ENCODE data around the gene SLC9A4.

The SLC9A4 gene, protein sequence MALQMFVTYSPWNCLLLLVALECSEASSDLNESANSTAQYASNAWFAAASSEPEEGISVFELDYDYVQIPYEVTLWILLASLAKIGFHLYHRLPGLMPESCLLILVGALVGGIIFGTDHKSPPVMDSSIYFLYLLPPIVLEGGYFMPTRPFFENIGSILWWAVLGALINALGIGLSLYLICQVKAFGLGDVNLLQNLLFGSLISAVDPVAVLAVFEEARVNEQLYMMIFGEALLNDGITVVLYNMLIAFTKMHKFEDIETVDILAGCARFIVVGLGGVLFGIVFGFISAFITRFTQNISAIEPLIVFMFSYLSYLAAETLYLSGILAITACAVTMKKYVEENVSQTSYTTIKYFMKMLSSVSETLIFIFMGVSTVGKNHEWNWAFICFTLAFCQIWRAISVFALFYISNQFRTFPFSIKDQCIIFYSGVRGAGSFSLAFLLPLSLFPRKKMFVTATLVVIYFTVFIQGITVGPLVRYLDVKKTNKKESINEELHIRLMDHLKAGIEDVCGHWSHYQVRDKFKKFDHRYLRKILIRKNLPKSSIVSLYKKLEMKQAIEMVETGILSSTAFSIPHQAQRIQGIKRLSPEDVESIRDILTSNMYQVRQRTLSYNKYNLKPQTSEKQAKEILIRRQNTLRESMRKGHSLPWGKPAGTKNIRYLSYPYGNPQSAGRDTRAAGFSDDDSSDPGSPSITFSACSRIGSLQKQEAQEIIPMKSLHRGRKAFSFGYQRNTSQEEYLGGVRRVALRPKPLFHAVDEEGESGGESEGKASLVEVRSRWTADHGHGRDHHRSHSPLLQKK

DNA sequence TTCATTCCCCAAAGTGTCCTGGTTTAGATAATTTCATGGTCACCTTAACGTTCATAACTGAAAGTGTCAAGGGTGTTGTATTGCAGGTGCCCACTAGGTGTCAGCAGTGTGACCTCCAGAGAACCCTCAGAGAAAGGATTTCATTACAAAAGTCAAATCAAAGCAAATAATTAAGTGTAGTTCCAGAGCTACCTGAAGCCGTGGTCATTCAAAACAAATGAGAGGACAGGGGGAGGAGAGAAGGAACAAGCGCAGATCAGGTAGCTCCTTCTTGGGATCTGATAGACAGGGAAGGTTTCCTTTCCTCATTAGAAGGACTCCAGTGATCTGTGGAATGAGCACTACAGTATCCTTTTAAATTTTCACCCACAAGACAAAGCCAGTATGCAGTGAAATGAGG lies at the start of gene SLC9A4:
TSS of gene SLC9A4 (plus strand) at position 207 of the 400 bp plus-strand sequence. CDS start 534 bp downstream, outside the sequence.
- peak; percentile 64 to 73 for DNase-seq

DNA sequence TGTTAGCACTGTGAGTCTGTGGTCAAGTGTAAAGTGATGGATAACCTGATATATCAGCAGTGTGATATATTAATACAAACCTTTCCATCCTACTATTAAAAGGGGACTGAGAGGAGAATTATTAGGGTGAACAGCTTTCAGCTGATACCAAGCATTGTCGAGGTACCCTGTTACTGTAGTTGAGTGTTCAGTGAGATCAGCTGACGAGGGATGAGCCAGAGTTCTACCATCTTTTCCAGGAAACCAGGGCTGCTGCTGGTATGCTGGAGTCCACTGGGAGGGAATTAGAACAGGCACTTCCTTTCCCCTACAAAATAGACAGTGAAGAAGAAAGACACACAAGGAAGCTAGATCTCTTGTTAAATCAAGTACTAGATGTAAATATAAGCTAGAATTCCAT lies 49.7 kb upstream of the SLC9A4 start:
- no peak for DNase-seq

DNA sequence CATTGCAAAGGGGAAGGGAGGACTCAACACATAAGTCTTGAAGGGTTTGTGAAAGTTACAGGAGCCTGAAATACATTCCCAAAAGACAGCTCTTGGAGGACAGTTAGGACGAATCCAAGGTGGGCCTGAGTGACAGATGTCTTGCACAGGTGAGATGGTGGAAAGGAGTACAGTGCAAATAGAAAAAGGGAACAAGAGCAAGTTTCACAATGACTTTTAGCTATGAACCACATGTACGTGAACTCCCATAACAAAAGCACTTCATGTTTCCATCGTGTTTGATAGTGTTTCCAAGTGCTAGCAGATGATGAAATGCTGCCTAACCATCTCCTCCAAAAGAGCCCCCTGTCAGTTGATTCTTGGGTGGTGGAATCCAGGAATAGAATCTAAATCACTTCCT lies 48.3 kb upstream of the SLC9A4 start:
- no peak for DNase-seq

DNA sequence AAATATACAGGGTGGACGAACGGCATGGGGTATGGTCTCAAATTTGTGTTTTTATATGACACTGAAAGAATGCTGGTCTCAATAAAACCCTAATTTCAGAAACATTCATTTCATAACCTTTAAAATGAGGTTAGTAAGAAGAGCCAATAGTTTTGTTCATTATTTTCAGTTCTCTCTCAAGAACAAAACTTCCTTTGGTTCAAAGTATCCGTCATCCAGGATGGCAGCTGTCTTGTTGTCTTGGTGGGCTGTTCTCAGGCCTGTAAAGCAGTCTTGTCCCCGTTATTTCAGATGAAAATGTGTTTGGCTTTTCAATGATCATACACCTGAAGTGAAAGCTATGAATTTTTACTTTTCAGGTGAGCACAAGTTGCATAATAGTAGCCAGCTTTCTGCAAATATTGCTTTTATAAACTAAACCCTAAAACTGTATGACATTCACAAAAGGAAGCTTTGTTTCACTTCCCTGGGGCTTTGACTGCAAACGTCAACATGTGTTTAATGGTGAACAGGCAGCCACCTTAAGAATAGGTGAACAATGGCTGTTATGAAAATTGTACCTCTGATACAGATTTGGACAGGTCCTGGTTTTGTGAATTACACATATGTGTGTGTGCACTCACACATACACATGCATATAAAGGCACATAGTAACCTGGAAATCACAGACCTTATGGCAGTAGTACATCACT lies 47.4 kb upstream of the SLC9A4 start:
- no peak for DNase-seq

DNA sequence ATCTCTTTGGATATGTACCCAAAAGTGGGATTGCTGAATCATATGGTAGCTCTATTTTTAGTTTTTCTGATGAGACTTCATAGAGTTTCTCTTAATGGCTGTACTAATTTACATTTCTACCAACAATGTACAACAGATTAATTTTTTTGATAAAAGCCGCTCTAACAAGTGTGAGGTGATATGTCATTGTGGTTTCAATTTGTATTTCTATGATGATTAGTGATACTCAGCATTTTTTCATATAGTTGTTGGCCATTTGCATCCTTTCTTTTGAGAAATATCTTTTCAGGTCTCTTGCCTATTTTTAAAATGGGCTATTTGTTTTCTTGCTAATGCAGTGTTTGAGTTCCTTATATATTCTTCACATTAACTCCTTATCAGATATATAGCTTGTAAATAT lies 45.8 kb upstream of the SLC9A4 start:
- no peak for DNase-seq

DNA sequence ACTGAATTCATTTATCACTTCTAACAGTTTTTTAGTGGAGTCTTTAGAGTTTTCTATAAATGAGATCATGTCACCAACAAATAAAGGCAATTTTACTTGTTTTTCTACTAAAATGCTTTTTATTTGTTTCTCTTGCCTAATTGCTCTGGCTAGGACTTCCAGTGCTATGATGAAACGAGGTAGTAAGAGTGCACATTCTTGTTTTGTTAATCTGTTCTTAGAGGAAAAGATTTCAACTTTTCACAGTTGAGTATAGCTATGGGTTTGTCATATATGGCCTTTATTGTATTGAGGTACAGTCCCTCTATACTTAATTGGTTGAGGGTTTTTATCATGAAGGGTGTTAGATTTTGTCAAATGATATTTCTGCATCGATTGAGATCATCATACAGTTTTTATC lies 44.5 kb upstream of the SLC9A4 start:
- DNase-seq = no peak

DNA sequence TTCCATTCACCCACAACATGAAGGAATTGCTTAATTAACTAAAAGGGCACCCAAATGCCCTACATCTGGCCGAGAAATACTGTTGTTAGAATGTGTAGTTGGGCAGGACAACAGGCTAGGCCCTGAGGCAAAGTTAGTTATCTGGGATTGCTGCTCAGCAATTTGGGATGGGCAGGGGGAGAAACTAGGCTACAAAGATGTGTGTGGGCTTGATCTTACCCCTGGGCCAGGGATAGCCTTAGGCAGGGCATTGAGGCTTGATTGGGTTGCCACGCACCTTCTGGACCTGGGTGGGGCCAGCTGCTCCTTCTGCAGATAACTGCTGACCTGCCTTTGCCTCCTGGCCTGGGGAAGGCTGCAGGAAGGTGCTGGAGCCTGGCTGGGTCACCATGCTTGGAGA lies 40.6 kb upstream of the SLC9A4 start:
- no peak for DNase-seq

DNA sequence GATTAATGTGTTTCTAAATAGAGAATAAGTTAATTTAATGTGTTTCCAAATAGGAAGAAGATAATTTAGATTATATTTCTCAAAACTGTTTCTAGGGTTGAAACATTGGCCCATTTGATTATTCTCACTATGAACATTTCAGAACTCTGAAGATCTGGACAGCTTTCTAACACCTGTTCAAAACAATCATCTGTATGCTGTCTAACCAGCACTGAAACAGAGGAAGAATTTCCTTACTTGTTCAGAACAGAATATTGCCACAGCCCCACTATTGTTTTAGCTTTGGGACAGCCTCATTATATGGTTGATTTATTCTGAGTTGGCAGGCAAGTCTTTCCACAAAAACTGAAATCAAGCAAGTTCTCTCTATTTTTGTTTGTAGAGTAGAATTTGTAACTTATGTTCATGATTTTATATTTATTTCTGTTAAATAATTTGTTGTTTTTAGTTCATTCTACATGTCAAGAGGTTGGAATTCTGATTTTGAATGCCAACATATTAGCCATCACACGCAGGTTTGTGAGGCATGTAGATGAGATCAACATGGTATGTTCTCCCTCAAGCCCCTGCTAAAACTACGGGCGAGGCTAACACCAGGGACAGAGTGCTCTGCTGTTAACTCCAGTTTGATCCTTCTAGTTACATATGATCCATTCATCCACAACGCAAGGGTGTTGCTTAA lies 38.9 kb upstream of the SLC9A4 start:
- no peak for DNase-seq

DNA sequence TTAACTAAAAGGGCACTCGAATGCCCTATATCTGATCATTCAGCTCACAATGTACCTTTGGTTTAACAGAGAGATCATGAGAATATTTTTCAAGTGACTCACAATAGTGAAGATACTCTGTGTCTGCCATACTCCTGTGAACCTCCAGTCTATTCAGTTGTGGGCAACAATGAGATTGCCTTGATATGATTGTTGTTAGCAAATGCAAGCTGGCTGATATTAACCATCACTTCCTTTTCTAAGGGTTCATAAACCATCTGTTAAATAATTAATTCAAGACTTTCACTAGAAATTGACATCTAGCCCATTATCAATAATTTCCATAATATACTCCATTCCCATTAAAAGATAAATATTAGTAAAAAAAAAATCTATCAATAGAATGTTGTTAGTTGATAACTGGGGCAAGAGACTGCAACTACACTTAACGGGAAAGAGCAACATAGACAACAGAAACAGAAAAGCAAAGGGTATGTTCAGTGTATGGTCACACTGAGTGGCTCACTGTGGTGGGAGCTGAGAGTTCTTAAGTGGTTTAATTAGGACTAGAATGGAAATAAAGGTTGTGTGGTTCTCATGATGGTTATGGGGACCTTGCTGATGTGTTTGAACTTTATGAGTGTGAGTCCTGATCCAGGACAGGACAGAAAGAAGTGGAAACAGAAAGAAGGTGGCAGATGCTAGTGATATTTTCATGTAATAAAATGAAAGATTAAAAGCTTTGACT lies 38.2 kb upstream of the SLC9A4 start:
- DNase-seq = no peak

DNA sequence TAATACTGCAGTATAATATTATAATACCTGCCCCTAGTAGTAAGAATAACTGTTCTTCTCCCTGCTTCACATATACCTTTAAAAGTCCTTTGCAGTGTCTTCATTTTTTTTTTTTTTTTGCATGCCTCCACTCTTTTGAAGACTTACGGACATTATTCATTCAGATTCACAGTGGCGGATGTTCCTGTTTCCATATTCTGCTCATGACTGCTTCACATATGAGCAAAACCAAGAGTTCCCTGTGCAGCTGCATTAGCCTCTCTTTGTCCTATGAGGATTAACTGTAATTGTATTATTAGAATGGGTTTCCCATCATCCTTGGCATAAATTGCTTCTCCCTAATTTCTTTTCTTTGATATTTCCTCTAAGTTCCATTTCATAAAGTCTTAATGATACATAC lies 37.3 kb upstream of the SLC9A4 start:
- no peak for DNase-seq

DNA sequence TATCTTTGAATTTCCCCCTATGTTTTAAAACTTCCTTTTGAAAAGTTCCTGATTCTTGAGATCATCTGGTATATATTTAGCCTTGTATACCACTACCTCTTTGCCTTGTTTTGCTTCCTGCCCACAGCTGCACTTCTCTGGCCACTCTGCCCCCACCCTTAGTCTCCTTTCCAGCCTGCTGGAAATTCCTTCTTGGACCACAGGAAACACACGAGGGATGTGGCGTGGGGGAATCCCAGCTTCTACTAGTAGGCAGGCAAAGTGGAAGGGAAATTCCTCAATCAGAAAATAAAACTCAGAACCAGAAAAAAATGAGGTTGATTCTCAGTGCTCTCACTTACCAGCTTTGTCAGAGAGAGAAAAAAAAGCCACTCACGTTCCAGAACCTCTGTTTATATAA lies 36.7 kb upstream of the SLC9A4 start:
- peak; percentile 42 to 63 for DNase-seq

DNA sequence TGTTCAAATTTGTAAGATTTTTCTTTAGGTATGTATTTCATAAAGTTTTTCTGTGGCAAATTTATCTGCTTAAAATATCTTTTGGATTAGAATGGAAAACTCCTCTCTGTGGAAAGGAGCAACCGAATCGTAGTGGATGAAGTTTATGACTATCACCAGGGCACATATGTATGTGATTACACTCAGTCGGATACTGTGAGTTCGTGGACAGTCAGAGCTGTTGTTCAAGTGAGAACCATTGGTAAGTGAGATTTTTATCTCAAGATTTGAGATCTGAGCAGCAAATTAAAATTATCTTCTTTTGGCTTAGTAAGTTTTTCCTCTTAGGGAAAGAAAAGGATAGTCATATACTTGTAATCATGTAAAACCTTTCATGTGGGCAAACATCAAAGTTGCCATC lies 35.9 kb upstream of the SLC9A4 start:
- no peak for DNase-seq

DNA sequence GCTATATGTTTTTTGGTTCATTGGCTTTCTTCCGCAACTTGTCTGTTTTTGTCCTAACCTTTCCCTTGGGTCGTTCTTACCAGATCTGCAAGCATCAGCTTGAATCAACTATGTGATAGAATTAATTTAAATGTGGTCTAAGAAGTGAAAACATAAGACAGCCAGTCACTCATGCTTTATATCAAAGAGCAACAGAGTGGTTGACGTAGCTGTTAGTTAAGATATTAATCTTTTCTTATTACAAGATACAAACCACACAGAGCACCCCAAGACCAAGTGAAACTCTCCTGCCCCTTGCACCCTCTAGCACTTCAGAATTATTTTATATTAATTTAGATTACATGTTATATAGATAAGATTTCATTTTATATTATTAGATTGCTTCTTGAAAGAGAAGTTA lies 34.9 kb upstream of the SLC9A4 start:
- no peak for DNase-seq

DNA sequence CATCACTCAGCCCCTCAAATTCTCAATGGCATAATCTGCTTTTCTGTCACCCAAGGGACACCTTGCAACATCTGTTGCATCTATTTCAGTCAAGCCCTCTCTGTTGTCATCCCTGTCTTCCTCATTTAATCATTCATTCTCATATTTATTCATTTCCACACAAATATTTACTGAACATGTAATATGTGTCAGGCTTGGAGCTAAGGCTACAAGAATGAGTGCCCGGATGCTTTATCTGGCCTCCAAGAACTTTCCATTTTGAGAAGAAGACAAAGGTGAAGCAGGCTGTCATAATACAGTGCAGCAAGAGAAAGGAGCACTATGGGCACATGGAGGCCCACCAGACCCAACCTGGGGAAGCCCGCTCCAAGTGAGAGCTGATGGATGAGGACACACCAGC lies 34.4 kb upstream of the SLC9A4 start:
- no peak for DNase-seq

DNA sequence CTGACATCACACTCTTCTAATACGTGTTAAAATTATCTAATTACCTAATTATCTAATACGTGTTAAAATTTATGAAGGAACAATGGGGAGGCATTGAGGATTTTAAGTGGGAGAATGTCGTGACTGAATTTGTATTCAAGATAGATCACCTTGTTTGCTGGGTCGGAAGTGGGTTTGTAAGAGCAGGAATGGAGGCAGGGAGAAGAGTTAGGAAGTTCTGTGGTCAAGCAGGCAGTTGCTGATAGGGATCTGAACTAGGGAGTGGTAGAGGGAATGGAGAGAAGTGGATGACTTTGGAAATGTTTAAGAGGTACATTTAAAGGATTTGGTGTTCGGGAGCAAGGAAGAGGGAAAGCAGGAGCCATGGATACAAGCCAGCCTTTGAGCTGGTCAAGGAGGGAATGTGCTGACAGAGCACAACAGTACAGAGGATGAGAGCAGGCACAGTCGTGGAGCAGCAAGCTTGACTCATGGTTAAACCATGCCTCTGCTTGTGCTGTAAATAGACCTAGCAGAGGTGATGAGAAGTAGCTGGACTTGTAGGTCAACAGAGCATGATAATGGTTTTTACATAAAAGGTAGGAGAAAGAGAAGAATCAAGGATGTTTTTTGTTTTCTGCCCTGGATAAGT lies 33.8 kb upstream of the SLC9A4 start:
- DNase-seq = no peak

DNA sequence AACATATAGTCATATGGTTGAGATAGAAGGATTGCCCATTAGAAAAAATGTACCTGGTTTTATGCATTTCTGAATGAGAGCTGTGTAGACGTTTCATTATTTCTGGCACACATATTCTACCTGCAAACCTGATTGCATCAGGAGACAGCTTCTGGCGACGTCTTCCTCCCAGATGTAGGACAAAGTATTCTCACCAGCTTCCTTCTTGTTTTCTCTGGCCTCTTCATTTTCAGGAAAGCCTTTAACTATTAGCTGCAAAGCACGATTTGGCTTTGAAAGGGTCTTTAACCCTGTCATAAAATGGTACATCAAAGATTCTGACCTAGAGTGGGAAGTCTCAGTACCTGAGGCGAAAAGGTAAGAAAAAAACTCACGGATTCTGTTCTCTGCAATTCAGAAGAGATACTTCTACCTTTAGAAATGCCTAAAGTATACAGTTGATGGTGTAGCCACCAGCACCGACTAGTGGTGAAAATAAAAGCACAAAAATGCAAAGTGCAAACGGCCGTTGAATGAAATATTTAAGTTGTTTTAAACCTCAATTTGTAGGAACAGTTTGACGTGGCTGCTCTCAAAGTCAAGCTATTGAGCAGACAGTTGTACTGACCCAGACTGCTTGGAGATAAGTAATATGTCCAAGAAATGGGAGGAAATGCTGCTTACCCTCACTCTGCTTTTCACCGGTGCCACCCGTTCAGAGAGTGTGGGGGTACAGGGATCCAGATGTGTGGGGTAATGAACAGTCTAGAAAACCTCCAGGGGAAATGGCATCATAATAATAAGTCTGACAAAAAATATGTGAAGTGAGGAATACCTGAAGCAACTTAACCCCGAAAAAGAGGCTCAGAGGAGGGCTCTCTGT lies 29.8 kb upstream of the SLC9A4 start:
- DNase-seq = peak; percentile 42 to 57

DNA sequence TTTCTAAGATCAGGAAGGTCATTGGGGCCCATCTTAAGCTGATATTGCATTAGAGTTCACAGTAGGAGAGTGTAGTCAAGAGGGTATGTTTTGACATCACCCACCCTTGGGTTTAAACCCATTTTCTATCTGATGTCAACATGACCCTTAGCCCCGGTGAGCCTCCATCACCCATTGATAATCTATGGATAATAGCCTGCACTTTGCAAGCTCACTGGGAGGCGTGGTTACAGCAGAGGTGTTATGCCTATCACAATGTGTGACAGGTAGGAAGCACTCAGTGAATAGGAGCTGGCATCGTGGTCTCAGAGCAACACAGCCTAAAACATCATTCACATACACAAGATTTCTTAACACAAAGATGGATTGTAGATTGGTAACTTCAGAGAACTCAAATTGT lies 28.8 kb upstream of the SLC9A4 start:
- no peak for DNase-seq

DNA sequence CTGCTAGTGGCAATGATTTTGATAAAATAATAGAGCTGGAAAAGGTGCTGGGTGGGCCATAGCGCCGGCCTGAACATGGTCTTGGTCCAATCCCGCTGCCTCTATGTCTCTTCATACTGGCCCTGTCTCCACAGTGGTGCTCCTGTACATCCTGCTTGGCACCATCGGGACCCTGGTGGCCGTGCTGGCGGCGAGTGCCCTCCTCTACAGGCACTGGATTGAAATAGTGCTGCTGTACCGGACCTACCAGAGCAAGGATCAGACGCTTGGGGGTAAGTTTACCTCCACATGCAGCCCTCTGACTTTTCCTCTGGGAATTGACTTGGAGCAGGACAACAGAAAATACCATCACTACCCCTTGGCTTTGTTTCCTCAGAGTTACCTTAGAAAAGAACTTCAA lies 26.1 kb upstream of the SLC9A4 start:
- DNase-seq = no peak

DNA sequence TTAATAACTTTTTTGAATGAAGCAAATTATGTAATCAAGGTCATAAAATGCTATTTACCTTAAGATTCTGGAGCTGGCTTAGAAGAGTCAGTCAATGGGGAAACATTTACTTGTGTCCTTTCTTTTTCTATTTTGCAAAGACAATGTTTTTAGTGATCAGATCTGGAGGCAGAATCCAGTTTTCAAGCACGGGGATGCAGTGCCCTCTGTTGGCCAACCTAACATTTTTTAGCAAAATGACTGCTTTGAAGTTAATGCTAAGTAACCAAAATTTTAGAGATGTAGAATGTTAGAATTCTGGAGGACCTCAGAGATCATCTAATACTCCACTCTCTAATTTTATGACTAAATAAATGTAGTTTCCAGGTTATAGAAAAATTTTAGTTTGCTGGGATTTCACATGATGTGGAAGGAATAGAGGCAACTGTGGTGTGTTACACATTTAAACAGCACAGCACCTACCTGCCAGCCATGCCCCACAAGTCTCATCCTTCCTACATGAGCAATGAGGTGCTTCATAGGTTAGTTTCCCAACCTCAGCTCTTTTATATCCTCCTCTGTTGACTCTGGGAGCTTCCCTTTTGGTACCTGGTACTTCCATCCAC lies 23.6 kb upstream of the SLC9A4 start:
- DNase-seq = peak; percentile 75 to 81

DNA sequence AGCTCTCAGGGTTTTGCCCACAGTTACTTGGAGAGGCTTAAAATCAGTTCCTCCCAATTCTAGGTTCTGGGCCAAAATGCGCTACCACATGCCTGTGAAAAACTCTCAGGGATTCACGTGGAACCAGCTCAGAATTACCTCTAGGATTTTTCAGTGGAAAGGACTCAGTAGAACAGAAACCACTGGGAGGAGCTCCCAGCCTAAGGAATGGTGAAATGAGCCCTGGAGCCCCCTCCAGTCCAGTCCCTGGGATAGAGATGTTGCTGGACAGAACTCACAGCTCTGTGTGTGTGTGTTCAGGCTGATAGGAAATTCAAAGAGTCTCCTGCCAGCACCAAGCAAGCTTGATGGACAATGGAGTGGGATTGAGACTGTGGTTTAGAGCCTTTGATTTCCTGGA lies 21.1 kb upstream of the SLC9A4 start:
- no peak for DNase-seq

Data from activated CD4-positive, alpha-beta T cell treated with anti-CD3 and anti-CD28 coated beads, Interleukin-2, amount 50 U/mL, for 48 hours (primary cell).